Naive B cell (primary cell): Measurements from ENCODE around the gene CHEK2. TPM values are rescaled to one million over a fixed set of nuclear protein-coding genes. Genes with fewer than 3 reads are reported as not detected.

Source experiments
- ATAC-seq, 2 donors: fragments of 150-1000 bp; cut with Tn5 transposase; 2 replicates each; pipeline ENCODE4 v1.10.0; 2021; ENCODE audit warnings: low read depth in 2 of 2, mild to moderate bottlenecking in 2 of 2, moderate library complexity in 2 of 2
- DNase-seq: peaks from one replicate; pipeline ENCODE4 v3.0.0; 2022
- H3K27ac Mint-ChIP-seq, 6 donors: one replicate each; pipeline ENCODE4 v1.8.0; 2020 to 2022; ENCODE audit warnings: mild to moderate bottlenecking in 6 of 6, mixed read lengths in 6 of 6, moderate library complexity in 5 of 6, inconsistent platforms in 2 of 6
- H3K27me3 Mint-ChIP-seq, 3 donors: one replicate each; pipeline ENCODE4 v1.8.0; 2021 to 2022; ENCODE audit warnings: mixed read lengths in 3 of 3, mild to moderate bottlenecking in 1 of 3
- H3K36me3 Mint-ChIP-seq, 2 donors: one replicate each; pipeline ENCODE4 v1.8.0; 2020 to 2022; ENCODE audit warnings: mixed read lengths in 2 of 2, inconsistent platforms in 1 of 2, mild to moderate bottlenecking in 1 of 2
- H3K4me1 Mint-ChIP-seq, 3 donors: one replicate each; pipeline ENCODE4 v1.8.0; 2020 to 2022; ENCODE audit warnings: mixed read lengths in 3 of 3, inconsistent platforms in 1 of 3, mild to moderate bottlenecking in 1 of 3, moderate library complexity in 1 of 3
- H3K4me3 Mint-ChIP-seq, 8 donors: one replicate each; pipeline ENCODE4 v1.8.0; 2020 to 2022; ENCODE audit warnings: mild to moderate bottlenecking in 8 of 8, mixed read lengths in 8 of 8, moderate library complexity in 8 of 8, inconsistent platforms in 2 of 8
- H3K9me3 Mint-ChIP-seq, 7 donors: one replicate each; pipeline ENCODE4 v1.8.0; 2020 to 2022; ENCODE audit warnings: mixed read lengths in 7 of 7, mild to moderate bottlenecking in 5 of 7, inconsistent platforms in 2 of 7, moderate library complexity in 1 of 7
- polyA plus RNA-seq, 6 donors: library from polyadenylated mRNA; unstranded; fragments of 300-500 nt; fragmentation: Illumina TruSeq; gene quantifications; one replicate each; pipeline ENCODE4 v1.2.3, GENCODE V29; 2021; ENCODE audit warnings: low read depth in 6 of 6

The CHEK2 gene
- polyA plus RNA-seq, 6 donors from 2014 or later = 16.0 to 75.9 (median 21.9) TPM

DNA sequence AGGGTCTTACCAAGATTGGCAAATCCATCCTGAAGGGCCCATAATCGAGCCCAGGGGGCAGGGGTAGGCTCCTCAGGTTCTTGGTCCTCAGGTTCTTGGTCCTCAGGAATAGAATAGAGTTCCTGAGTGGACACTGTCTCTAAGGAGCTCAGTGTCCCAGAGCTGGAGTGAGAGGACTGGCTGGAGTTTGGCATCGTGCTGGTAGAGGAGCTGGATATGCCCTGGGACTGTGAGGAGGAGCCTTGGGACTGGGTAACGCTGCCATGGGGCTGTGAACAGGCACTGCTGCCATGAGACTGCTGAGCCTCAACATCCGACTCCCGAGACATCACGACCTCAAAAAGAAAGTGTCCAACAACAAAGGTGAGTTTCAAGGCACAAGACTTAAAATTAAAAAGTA, 7.2 kb downstream of the CHEK2 start:
- ATAC-seq = no peak
- H3K36me3 Mint-ChIP-seq = peaks cover 0 to 11% of the 10 kb centered on the region in 2 donors
- H3K27ac Mint-ChIP-seq = peak overlapping the region in 1 of 6 donors; percentile 64
- no peaks in the 10 kb centered on the region for H3K9me3 Mint-ChIP-seq
- H3K4me1 Mint-ChIP-seq = peaks cover 5 to 13% (median 11%) of the 10 kb centered on the region in 3 donors
- H3K4me3 Mint-ChIP-seq = no peak overlapping the region
- H3K27me3 Mint-ChIP-seq = no peaks in the 10 kb centered on the region
- no peak for DNase-seq

DNA sequence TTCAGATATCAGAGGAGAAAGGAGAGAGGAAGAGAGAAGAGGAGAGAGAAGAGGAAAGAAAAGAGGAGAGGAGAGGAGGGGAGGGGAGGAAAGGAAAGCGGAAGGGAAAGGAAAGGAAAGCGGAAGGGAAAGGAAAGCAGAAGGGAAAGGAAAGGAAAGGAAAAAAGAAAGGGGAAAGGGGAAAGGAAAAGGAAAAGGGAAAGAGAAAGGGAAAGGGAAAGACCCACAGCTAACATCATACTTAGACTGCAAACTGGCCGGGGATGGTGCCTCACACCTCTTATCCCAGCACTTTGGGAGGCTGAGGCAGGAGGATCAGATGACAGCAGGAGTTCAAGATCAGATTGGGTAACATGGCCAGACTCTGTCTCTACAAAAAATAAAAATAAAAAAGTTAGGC, 11.4 kb downstream of the CHEK2 start:
- peaks cover 7 to 10% (median 8%) of the 10 kb centered on the region in 3 donors for H3K4me1 Mint-ChIP-seq
- peak overlapping the region in 5 of 6 donors; percentile 20 to 88 (median 83) for H3K27ac Mint-ChIP-seq
- ATAC-seq (no peak), DNase-seq (no peak)
- no peaks in the 10 kb centered on the region for H3K9me3 Mint-ChIP-seq
- peak overlapping the region in 1 of 8 donors; percentile 41 for H3K4me3 Mint-ChIP-seq
- H3K27me3 Mint-ChIP-seq = no peaks in the 10 kb centered on the region
- peaks cover 0 to 22% of the 10 kb centered on the region in 2 donors for H3K36me3 Mint-ChIP-seq

DNA sequence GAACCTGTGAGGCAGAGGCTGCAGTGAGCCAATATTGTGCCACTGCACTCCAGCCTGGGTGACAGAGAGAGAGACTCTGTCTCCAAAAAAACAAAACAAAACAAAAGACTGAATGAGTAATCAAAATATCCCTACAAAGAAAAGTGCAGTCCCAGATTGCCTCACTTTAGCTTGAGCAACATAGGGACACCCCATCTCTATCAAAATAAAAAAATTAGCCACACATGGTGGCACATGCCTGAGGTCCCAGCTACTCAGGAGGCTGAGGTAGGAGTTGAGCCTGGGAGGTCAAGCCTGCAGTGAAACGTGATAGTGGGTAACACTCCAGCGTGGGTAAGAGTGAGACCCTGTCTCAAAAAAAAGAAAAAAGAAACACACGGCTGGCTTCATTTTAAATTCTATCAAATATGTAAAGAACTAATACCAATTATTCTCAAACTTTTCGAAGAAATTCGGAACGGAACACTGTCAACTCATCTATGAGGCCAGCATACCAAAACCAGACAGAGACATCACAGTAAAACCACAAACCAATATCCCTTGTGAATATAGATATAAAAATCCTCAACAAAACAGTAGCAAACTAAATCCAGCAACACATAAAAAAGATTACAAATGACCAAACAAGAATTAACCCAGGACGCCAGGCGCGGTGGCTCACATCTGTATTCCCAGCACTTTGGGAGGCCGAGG, 12.9 kb downstream of the CHEK2 start:
- H3K36me3 Mint-ChIP-seq = peaks cover 0 to 17% of the 10 kb centered on the region in 2 donors
- ATAC-seq (no peak), DNase-seq (no peak)
- no peak overlapping the region for H3K4me3 Mint-ChIP-seq
- H3K9me3 Mint-ChIP-seq = no peaks in the 10 kb centered on the region
- no peaks in the 10 kb centered on the region for H3K27me3 Mint-ChIP-seq
- peak overlapping the region in 2 of 6 donors; percentile 8 to 43 for H3K27ac Mint-ChIP-seq
- peaks cover 7 to 10% (median 8%) of the 10 kb centered on the region in 3 donors for H3K4me1 Mint-ChIP-seq

DNA sequence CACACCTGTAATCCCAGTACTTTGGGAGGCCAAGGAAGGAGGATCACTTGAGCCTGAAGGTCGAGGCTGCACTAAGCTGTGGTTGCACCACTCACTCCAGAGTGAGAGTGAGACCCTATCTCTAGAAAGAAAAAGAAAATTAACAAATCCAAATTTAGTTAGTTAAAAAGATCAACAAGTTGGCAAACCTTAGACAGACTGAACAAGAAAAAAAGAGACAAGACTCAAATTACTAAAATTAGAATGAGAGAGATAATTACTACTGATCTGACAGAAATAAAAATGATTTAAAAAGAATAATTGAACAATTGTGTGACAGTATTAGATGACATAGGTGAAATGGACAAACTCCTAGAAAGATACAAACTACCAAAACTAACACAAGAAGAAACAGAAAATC, 13.6 kb downstream of the CHEK2 start:
- no peak overlapping the region for H3K27ac Mint-ChIP-seq
- H3K4me1 Mint-ChIP-seq = peaks cover 7 to 10% (median 8%) of the 10 kb centered on the region in 3 donors
- no peaks in the 10 kb centered on the region for H3K27me3 Mint-ChIP-seq
- DNase-seq = no peak
- no peak overlapping the region for H3K4me3 Mint-ChIP-seq
- no peak for ATAC-seq
- no peaks in the 10 kb centered on the region for H3K9me3 Mint-ChIP-seq
- H3K36me3 Mint-ChIP-seq = peaks cover 0 to 19% of the 10 kb centered on the region in 2 donors

DNA sequence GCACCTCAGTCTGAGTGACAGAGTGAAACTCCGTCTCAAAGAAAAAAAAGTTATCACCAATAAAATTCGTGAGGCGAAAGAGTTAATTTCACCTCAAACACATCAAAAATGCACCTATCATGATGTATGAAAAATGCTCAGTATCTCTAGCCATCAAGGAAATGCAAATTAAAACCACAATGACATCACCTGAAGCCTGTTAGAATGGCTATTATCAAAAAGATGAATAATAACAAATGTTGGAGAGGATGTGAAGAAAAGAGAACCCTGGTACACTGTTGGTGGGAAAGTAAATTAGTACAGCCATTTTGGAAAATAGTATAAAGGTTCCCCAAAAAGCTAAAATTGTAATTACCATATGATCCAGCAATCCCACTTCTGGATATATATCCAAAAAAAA, 23.6 kb downstream of the CHEK2 start:
- no peaks in the 10 kb centered on the region for H3K4me1 Mint-ChIP-seq
- H3K27me3 Mint-ChIP-seq = no peaks in the 10 kb centered on the region
- no peak overlapping the region for H3K4me3 Mint-ChIP-seq
- H3K9me3 Mint-ChIP-seq = no peaks in the 10 kb centered on the region
- DNase-seq = no peak
- H3K36me3 Mint-ChIP-seq = peaks cover 0 to 12% of the 10 kb centered on the region in 2 donors
- ATAC-seq = no peak
- no peak overlapping the region for H3K27ac Mint-ChIP-seq

DNA sequence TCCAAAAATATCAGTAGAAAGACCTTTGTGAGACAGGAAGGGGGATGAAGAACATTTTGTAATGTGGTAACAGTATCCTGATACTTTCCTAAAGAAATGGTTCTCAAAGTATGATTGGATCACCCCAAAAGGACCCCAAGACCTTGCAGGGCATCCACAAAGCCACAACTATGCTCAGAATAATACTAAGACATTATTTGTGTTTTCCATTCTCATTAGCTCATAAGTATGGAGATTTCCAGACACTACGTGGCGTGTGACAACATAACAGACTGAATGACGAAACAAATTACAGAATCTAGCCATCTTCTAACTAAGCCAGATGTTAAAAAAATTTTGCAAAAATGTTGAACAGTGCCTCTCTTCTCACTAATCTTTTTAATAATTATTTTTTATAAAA, 24.9 kb downstream of the CHEK2 start:
- H3K36me3 Mint-ChIP-seq = peaks cover 0 to 12% of the 10 kb centered on the region in 2 donors
- no peak overlapping the region for H3K4me3 Mint-ChIP-seq
- no peaks in the 10 kb centered on the region for H3K9me3 Mint-ChIP-seq
- no peak for ATAC-seq
- H3K4me1 Mint-ChIP-seq = no peaks in the 10 kb centered on the region
- H3K27ac Mint-ChIP-seq = no peak overlapping the region
- no peaks in the 10 kb centered on the region for H3K27me3 Mint-ChIP-seq
- DNase-seq = no peak

DNA sequence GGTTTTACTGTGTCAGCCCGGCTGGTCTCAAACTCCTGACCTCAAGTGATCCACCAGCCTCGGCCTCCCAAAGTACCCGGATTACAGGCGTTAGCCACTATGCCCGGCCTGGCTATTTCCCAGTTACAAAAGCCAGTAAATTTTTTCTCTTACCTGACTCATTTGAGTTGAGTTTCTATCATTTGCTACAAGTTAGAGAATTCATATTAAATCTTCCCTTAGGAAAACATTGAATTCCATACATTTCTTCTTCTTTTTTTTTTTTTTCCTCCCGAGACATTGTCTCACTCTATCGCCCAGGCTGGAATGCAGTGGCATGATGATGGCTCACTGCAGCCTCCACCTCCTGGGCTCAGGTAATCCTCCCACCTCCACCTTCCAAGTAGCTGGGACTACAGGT, 26.0 kb downstream of the CHEK2 start:
- Mint-ChIP-seq H3K27me3 (no peaks in the 10 kb centered on the region), H3K4me1 (no peaks in the 10 kb centered on the region), H3K36me3 (peaks cover 0 to 13% of the 10 kb centered on the region in 2 donors), H3K9me3 (no peaks in the 10 kb centered on the region), H3K27ac (no peak overlapping the region), H3K4me3 (no peak overlapping the region)
- ATAC-seq (no peak), DNase-seq (no peak)

DNA sequence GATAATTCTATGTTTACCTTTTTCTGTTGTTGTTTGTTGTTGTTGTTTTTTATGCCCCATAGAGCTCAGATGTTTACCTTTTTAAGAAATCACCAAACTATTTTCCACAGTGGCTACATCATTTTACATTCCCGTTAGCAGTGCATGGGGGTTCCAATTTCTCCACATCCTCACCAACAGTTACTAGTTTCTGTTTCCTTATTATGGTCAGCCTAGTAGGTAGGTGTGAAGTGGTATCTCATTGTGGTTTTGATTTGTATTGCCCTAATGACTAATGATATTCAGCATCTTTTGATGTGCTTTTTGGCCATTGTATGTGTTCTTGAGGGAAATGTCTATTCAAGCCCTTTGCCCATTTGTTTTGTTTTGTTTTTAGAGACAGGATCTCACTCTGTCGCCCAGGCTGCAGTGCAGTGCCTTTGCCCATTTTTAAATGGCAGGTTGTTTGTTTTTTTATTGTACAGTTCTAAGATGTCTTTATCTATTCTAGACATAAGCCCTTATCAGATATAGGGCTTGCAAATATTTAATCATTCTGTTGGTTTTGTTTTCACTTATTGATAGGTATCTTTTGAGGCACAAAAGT, 27.5 kb downstream of the CHEK2 start:
- Mint-ChIP-seq H3K4me3 (no peak overlapping the region), H3K27ac (no peak overlapping the region), H3K9me3 (no peaks in the 10 kb centered on the region), H3K36me3 (peaks cover 0 to 13% of the 10 kb centered on the region in 2 donors), H3K27me3 (no peaks in the 10 kb centered on the region), H3K4me1 (no peaks in the 10 kb centered on the region)
- DNase-seq = no peak
- ATAC-seq = no peak

DNA sequence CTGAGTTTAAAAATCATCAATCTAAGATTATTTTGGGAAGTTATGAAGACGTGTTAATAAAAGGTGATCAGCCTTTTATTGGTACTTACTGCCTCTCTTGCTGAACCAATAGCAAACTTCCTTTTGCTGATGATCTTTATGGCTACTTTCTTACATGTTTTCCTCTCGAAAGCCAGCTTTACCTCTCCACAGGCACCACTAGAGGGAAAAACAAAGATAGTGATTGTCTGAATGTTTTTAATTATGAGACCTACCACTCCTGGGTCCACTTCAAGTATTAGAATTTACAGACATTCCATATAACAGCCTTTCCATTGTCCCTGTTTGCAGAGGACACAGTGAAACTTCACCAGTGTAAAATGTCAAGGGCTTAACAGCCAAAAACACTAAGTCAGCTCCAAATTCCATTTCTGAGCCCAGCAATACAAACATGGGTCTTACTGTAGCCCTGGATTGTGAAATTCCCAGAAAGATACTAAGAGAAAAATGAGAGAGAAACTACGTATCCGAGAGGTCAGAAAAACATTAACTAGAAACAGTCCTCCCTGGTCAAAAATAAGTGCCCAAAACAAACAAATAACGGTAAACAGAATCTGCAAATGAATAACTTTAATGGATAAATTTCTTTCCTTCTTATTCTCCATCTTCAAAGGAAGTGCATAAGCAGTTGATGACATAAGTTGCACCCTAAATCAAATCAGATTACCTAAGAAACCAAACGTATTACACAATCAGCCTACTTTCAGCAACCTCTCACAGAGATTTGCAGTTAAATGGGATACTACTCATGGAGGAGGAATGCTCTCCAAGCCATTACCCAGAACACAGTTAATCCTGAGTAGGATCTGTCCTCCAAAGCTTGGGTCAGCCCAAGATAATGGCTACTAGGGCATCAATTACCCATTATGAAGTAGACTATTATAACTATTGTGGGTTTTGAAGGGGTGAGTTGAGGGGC, 29.5 kb downstream of the CHEK2 start:
- H3K27me3 Mint-ChIP-seq = no peaks in the 10 kb centered on the region
- H3K9me3 Mint-ChIP-seq = no peaks in the 10 kb centered on the region
- no peak for ATAC-seq
- H3K36me3 Mint-ChIP-seq = peaks cover 0 to 10% of the 10 kb centered on the region in 2 donors
- no peak for DNase-seq
- no peak overlapping the region for H3K4me3 Mint-ChIP-seq
- peak overlapping the region in 2 of 6 donors; percentile 62 to 84 for H3K27ac Mint-ChIP-seq
- peaks cover 4 to 5% (median 5%) of the 10 kb centered on the region in 3 donors for H3K4me1 Mint-ChIP-seq

DNA sequence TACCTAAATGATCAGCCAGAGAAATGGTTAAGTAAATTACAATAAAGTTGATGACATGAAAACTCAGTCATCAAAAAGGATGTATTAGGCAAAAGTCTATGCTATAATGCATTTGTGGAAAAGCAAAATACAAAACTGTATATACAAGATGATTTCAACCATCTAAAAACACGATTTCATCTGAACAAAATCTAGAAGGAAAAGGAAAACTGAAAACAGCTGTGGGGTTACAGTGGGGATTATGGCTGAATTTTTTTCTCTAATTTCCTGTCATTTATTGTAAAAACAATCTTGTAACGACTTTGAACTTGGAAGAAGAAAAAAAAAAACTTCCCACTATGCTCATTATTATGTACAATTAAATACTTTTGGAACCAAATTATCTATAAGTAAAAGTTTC, 30.3 kb downstream of the CHEK2 start:
- DNase-seq (no peak), ATAC-seq (no peak)
- H3K4me1 Mint-ChIP-seq = peaks cover 9 to 12% (median 12%) of the 10 kb centered on the region in 3 donors
- H3K9me3 Mint-ChIP-seq = no peaks in the 10 kb centered on the region
- H3K27ac Mint-ChIP-seq = no peak overlapping the region
- H3K4me3 Mint-ChIP-seq = no peak overlapping the region
- H3K36me3 Mint-ChIP-seq = peaks cover 0 to 10% of the 10 kb centered on the region in 2 donors
- H3K27me3 Mint-ChIP-seq = no peaks in the 10 kb centered on the region

DNA sequence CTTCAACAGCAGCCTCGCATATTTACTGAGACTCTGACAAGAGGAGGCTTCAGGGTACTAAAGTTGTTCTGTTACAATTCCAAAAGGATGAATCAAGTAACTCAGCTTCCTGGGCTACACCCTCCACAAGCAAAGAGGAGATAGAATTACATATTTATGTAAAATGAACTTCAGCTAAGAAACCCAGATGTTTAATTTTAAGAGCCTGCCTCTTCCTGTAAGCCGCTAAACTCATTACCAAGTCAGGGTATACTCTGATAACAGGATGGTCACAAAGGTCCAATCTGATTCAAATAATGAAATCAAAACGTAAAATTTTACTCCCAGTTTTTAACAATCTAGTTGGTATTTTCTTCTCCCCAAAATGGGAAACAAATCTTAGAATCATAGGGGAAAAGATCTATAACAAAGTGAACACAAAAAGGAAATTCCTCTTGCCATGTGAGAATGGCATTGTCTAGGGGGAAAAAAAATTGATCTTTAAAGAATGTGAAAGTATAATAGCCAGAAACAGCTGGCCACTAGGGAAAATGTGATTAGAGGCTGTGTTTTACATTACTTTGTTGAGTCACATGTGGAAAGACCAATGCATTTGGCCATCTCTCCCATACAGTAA, 30.9 kb downstream of the CHEK2 start:
- Mint-ChIP-seq H3K4me1 (peaks cover 15 to 19% (median 19%) of the 10 kb centered on the region in 3 donors), H3K4me3 (no peak overlapping the region), H3K27me3 (no peaks in the 10 kb centered on the region), H3K36me3 (peaks cover 0 to 10% of the 10 kb centered on the region in 2 donors), H3K27ac (peak overlapping the region in 2 of 6 donors; percentile 0 to 39), H3K9me3 (no peaks in the 10 kb centered on the region)
- no peak for DNase-seq
- ATAC-seq = no peak

DNA sequence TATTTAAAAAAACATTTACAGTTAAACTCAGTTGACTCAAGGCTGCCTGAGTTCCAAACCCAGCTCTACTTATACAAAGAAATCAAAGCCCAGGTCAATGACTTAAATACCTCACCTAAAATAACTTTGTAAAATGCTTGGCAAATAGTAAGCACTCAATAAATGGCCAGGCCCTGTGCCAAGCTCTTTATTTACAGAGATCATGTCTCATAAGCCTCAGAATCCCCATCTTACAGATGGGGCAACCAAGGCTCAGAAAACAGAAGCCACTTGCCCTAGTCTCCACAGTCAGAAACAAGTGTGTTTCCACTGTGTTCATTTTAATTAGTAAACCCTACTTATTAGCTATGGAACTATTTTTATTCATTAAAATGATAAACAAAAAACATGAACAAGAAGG, 31.5 kb downstream of the CHEK2 start:
- H3K9me3 Mint-ChIP-seq = no peaks in the 10 kb centered on the region
- no peak for ATAC-seq
- no peaks in the 10 kb centered on the region for H3K27me3 Mint-ChIP-seq
- H3K4me1 Mint-ChIP-seq = peaks cover 15 to 24% (median 19%) of the 10 kb centered on the region in 3 donors
- no peak overlapping the region for H3K27ac Mint-ChIP-seq
- H3K36me3 Mint-ChIP-seq = peaks cover 0 to 10% of the 10 kb centered on the region in 2 donors
- H3K4me3 Mint-ChIP-seq = no peak overlapping the region
- DNase-seq = no peak

DNA sequence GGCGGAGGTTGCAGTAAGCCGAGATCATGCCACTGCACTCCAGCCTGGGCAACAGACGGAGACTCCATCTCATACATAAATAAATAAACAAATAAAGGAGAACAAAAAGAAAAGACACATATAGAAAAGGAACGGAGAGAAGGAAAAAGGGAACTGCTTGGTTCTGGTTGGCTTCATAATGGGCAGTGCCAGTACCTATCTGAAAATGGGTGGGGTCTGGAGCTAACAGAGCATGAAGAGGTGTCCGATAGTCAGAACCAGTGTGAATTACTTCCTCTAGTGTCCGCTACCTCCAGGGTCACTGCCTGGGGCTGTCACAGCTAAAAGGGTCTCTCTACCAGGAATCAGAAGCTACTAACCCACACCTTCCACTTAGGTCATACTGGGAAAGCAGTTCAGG, 34.8 kb downstream of the CHEK2 start:
- no peaks in the 10 kb centered on the region for H3K9me3 Mint-ChIP-seq
- DNase-seq (peak; percentile 64), ATAC-seq (peak; percentile 87 to 91)
- peaks cover 29 to 50% (median 30%) of the 10 kb centered on the region in 3 donors for H3K4me1 Mint-ChIP-seq
- H3K36me3 Mint-ChIP-seq = peaks cover 0 to 10% of the 10 kb centered on the region in 2 donors
- peak overlapping the region; percentile 41 to 86 (median 75) for H3K4me3 Mint-ChIP-seq
- peak overlapping the region in 4 of 6 donors; percentile 52 to 92 (median 81) for H3K27ac Mint-ChIP-seq
- H3K27me3 Mint-ChIP-seq = no peaks in the 10 kb centered on the region
